GM18870 (cell line): ENCODE results near the gene APOBEC3C.
"Not testable (repeated sequence)": the region's sequence is repeated elsewhere in the genome, so short reads cannot be mapped to it uniquely, and the experiment has no call there.

ENCODE experiments used
- ATAC-seq: cut with Tn5 transposase; IDR thresholded peaks from one replicate; pipeline ENCODE4 v1.9.1; 2021; ENCODE audit warnings: moderate library complexity; ENCODE audit not compliant: unreplicated experiment

Gene APOBEC3C

GRCh38 chr22:39013942-39014722 lies at the start of gene APOBEC3C:
APOBEC3C (plus strand) TSS chr22:39014257; CDS start chr22:39014363, 106 bp downstream.
- ATAC-seq = no peak

- no peak for ATAC-seq
These were observed 49.8 kb upstream of the APOBEC3C start for GRCh38 chr22:38964306-38964705.

- no peak for ATAC-seq
These were observed 49.1 kb upstream of the APOBEC3C start for GRCh38 chr22:38964989-38965388.

GRCh38 chr22:38965614-38966379 lies 48.3 kb upstream of the APOBEC3C start:
- no peak for ATAC-seq

- ATAC-seq = no peak
These were observed 47.7 kb upstream of the APOBEC3C start for GRCh38 chr22:38966380-38966702.

GRCh38 chr22:38966942-38967341 lies 47.1 kb upstream of the APOBEC3C start:
- no peak for ATAC-seq

- ATAC-seq = no peak
These were observed 46.3 kb upstream of the APOBEC3C start for GRCh38 chr22:38967451-38968450.

- ATAC-seq = no peak
These were observed 45.3 kb upstream of the APOBEC3C start for GRCh38 chr22:38968801-38969200.

GRCh38 chr22:38970551-38970950 lies 43.5 kb upstream of the APOBEC3C start:
- ATAC-seq = no peak

GRCh38 chr22:38971202-38971601 lies 42.9 kb upstream of the APOBEC3C start:
- no peak for ATAC-seq

GRCh38 chr22:38971791-38972190 lies 42.3 kb upstream of the APOBEC3C start:
- ATAC-seq = no peak

- no peak for ATAC-seq
These were observed 41.5 kb upstream of the APOBEC3C start for GRCh38 chr22:38972558-38972957.

- no peak for ATAC-seq
These were observed 40.5 kb upstream of the APOBEC3C start for GRCh38 chr22:38973289-38974169.

GRCh38 chr22:38974170-38974825 lies 39.8 kb upstream of the APOBEC3C start:
- ATAC-seq = no peak

- ATAC-seq = no peak
These were observed 39.3 kb upstream of the APOBEC3C start for GRCh38 chr22:38974826-38975175.

GRCh38 chr22:38977289-38977688 lies 36.8 kb upstream of the APOBEC3C start:
- ATAC-seq = not testable (repeated sequence)

GRCh38 chr22:38980587-38980986 lies 33.5 kb upstream of the APOBEC3C start:
- ATAC-seq = not testable (repeated sequence)

- ATAC-seq = no peak
These were observed 32.8 kb upstream of the APOBEC3C start for GRCh38 chr22:38981005-38981991.
